GM12878 (cell line): ENCODE measurements around the gene RAB33A. TPM values are rescaled to one million over a fixed set of nuclear protein-coding genes. Genes with fewer than 3 reads are reported as not detected.

Experiments
- E2F4 ChIP-seq: IDR thresholded peaks from 2 replicates; pipeline ENCODE4 v1.6.1; 2012; ENCODE audit warnings: low read depth, low read length, improper control_type of control experiment
- E4F1 ChIP-seq: fragments of 450-650 bp; IDR thresholded peaks from 2 replicates; pipeline ENCODE4 v1.6.1; 2018; ENCODE audit warnings: borderline replicate concordance, mild to moderate bottlenecking; ENCODE audit not compliant: partially characterized antibody
- MLLT1 ChIP-seq: fragments of 450-650 bp; IDR thresholded peaks from 2 replicates; pipeline ENCODE4 v1.6.1; 2016; ENCODE audit warnings: mild to moderate bottlenecking
- NFXL1 ChIP-seq: fragments of 450-650 bp; IDR thresholded peaks from 2 replicates; pipeline ENCODE4 v1.6.1; 2017; ENCODE audit warnings: antibody characterized with exemption, mild to moderate bottlenecking, borderline replicate concordance
- NR2C2 ChIP-seq: IDR thresholded peaks from 2 replicates; pipeline ENCODE4 v1.6.1; 2011; ENCODE audit warnings: borderline replicate concordance, low read depth; ENCODE audit not compliant: control insufficient read depth, insufficient read length
- RB1 ChIP-seq: fragments of 450-650 bp; formaldehyde crosslinking; IDR thresholded peaks from 2 replicates; pipeline ENCODE4 v1.6.1; 2017; ENCODE audit warnings: mild to moderate bottlenecking, borderline replicate concordance
- SREBF1 ChIP-seq: IDR thresholded peaks from 2 replicates; pipeline ENCODE4 v1.6.1; 2012; ENCODE audit warnings: mild to moderate bottlenecking, low read length
- SUZ12 ChIP-seq: fragments of 200-600 bp; sonication (generic); IDR thresholded peaks from one replicate; pipeline ENCODE4 v1.6.1; 2018; ENCODE audit warnings: antibody characterized with exemption, mild to moderate bottlenecking; ENCODE audit not compliant: unreplicated experiment
- ZNF592 ChIP-seq: fragments of 450-650 bp; IDR thresholded peaks from 2 replicates; pipeline ENCODE4 v1.6.1; 2017; ENCODE audit warnings: mild to moderate bottlenecking, moderate library complexity
- polyA plus RNA-seq, 11 experiments: library from polyadenylated mRNA; depleted of rRNA in 4 of 11; unstranded in 6 of 11; stranded (reverse) in 5 of 11; fragments of >200 nt; fragmentation: Nextera tagmentation in 4 of 11; fragmentation: Illumina TruSeq in 1 of 11; extraction: Ambion mirVana in 4 of 11; extraction: Trizol in 1 of 11; gene quantifications; 1 replicate in 1 of 11; 2 replicates in 10 of 11; pipeline versions ENCODE4 v1.2.1 to v1.2.3, GENCODE V29; 2011 to 2016; ENCODE audit warnings: inconsistent platforms in 2 of 11, missing spikeins in 2 of 11, low read depth in 1 of 11
- total RNA-seq, 4 experiments: library from RNA; depleted of rRNA in 3 of 4; stranded (reverse); fragments of >200 nt in 3 of 4; fragmentation: Illumina TruSeq in 1 of 4; extraction: Trizol in 1 of 4; gene quantifications; 2 replicates each; pipeline versions ENCODE4 v1.2.1 to v1.2.3, GENCODE V29; 2013 to 2021

Gene RAB33A
- total and polyA plus RNA-seq, 10 of the 15 experiments (the other 5 are each of a cell fraction or from before 2014, with no cell fraction given): 6.3 to 67.3 (median 33.4) TPM

- TF ChIP-seq E4F1 (peak; percentile 79), NR2C2 (no peak), SREBF1 (no peak), E2F4 (no peak), MLLT1 (0 out of 2 replicates have a peak, but pooled peaks have one; percentile 74), NFXL1 (no peak), RB1 (peak; percentile 48; the same call in 1 of the 2 replicates), SUZ12 (no peak), ZNF592 (no peak)
Measured at GRCh38 chrX:130165703-130166502, 5.9 kb upstream of the RAB33A start, which contains the start of gene AIFM1 (continued).
